H1 (cell line): ENCODE data around the gene CLVS2. TPM values are rescaled to one million over a fixed set of nuclear protein-coding genes. Genes with fewer than 3 reads are reported as not detected.

Source experiments
- EP300 ChIP-seq, 2 experiments: IDR thresholded peaks; 1 replicate in 1 of 2; 2 replicates in 1 of 2; pipeline ENCODE4 v1.6.1; 2011 to 2012; ENCODE audit warnings: low read depth in 2 of 2, low read length in 2 of 2, mild to moderate bottlenecking in 2 of 2, borderline replicate concordance in 1 of 2, inconsistent platforms in 1 of 2, moderate library complexity in 1 of 2
- polyA plus RNA-seq, 7 experiments: library from polyadenylated mRNA; depleted of rRNA in 3 of 7; stranded (reverse) in 5 of 7; unstranded in 2 of 7; fragments of >200 nt in 5 of 7; fragments of 200-250 nt in 2 of 7; gene quantifications; 1 replicate in 5 of 7; 2 replicates in 1 of 7; 4 replicates in 1 of 7; pipeline versions ENCODE4 v1.2.1 to v1.2.3, GENCODE V29; 2011 to 2013; ENCODE audit warnings: missing spikeins in 2 of 7, mixed read lengths in 2 of 7
- total RNA-seq: library from RNA; stranded (reverse); fragmentation: NEBNext Ultra II Directional; extraction: Animal tissue kit (Norgen Biotek cat#: 25700); gene quantifications from 2 replicates; pipeline ENCODE4 v1.2.1, GENCODE V29; 2021
- TF ChIP-seq, protein P1 (sequence below): fragments of 300-600 bp; sonication (generic); IDR thresholded peaks from 2 replicates; pipeline ENCODE4 v1.7.1; 2012; ENCODE audit warnings: low read length, moderate library complexity, mild to moderate bottlenecking, inconsistent platforms; ENCODE audit not compliant: insufficient replicate concordance
- TF ChIP-seq, protein P2 (sequence below): IDR thresholded peaks from 2 replicates; pipeline ENCODE4 v1.6.1; 2011; ENCODE audit warnings: low read depth, mild to moderate bottlenecking, low read length; ENCODE audit not compliant: insufficient read depth

Gene CLVS2
- total and polyA plus RNA-seq, 2 of the 8 experiments (the other 6 are each of a cell fraction or from before 2014, with no cell fraction given), result 0.30 to 0.73 TPM

DNA sequence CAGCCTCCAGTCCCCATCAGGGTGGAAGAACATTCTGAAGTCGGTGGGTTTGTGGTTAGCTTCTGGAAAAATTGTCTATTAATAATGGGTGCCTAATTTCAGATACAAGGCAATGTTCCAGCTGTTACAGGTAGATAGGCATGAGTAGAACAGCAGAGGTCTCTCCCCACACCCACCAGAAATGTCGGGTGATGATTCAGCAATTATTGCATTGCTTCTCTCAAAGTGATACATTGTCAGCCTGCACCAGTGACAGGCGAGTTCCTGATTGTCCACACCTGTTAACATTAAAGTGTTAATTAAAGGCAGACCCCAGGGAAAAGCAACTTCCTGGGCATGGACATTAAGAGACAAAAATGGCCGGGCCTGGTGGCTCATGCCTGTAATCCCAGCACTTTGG, 18.9 kb upstream of the CLVS2 start (continued):
- TF ChIP-seq, protein P1, sequence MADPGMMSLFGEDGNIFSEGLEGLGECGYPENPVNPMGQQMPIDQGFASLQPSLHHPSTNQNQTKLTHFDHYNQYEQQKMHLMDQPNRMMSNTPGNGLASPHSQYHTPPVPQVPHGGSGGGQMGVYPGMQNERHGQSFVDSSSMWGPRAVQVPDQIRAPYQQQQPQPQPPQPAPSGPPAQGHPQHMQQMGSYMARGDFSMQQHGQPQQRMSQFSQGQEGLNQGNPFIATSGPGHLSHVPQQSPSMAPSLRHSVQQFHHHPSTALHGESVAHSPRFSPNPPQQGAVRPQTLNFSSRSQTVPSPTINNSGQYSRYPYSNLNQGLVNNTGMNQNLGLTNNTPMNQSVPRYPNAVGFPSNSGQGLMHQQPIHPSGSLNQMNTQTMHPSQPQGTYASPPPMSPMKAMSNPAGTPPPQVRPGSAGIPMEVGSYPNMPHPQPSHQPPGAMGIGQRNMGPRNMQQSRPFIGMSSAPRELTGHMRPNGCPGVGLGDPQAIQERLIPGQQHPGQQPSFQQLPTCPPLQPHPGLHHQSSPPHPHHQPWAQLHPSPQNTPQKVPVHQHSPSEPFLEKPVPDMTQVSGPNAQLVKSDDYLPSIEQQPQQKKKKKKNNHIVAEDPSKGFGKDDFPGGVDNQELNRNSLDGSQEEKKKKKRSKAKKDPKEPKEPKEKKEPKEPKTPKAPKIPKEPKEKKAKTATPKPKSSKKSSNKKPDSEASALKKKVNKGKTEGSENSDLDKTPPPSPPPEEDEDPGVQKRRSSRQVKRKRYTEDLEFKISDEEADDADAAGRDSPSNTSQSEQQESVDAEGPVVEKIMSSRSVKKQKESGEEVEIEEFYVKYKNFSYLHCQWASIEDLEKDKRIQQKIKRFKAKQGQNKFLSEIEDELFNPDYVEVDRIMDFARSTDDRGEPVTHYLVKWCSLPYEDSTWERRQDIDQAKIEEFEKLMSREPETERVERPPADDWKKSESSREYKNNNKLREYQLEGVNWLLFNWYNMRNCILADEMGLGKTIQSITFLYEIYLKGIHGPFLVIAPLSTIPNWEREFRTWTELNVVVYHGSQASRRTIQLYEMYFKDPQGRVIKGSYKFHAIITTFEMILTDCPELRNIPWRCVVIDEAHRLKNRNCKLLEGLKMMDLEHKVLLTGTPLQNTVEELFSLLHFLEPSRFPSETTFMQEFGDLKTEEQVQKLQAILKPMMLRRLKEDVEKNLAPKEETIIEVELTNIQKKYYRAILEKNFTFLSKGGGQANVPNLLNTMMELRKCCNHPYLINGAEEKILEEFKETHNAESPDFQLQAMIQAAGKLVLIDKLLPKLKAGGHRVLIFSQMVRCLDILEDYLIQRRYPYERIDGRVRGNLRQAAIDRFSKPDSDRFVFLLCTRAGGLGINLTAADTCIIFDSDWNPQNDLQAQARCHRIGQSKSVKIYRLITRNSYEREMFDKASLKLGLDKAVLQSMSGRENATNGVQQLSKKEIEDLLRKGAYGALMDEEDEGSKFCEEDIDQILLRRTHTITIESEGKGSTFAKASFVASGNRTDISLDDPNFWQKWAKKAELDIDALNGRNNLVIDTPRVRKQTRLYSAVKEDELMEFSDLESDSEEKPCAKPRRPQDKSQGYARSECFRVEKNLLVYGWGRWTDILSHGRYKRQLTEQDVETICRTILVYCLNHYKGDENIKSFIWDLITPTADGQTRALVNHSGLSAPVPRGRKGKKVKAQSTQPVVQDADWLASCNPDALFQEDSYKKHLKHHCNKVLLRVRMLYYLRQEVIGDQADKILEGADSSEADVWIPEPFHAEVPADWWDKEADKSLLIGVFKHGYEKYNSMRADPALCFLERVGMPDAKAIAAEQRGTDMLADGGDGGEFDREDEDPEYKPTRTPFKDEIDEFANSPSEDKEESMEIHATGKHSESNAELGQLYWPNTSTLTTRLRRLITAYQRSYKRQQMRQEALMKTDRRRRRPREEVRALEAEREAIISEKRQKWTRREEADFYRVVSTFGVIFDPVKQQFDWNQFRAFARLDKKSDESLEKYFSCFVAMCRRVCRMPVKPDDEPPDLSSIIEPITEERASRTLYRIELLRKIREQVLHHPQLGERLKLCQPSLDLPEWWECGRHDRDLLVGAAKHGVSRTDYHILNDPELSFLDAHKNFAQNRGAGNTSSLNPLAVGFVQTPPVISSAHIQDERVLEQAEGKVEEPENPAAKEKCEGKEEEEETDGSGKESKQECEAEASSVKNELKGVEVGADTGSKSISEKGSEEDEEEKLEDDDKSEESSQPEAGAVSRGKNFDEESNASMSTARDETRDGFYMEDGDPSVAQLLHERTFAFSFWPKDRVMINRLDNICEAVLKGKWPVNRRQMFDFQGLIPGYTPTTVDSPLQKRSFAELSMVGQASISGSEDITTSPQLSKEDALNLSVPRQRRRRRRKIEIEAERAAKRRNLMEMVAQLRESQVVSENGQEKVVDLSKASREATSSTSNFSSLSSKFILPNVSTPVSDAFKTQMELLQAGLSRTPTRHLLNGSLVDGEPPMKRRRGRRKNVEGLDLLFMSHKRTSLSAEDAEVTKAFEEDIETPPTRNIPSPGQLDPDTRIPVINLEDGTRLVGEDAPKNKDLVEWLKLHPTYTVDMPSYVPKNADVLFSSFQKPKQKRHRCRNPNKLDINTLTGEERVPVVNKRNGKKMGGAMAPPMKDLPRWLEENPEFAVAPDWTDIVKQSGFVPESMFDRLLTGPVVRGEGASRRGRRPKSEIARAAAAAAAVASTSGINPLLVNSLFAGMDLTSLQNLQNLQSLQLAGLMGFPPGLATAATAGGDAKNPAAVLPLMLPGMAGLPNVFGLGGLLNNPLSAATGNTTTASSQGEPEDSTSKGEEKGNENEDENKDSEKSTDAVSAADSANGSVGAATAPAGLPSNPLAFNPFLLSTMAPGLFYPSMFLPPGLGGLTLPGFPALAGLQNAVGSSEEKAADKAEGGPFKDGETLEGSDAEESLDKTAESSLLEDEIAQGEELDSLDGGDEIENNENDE, result no peak
- no peak for TF ChIP-seq EP300 (IDR thresholded peaks at IDR 0.05; ENCODE audit: borderline replicate concordance in 1 of 2, low read depth in 2 of 2, low read length in 2 of 2)
- TF ChIP-seq, protein P2, sequence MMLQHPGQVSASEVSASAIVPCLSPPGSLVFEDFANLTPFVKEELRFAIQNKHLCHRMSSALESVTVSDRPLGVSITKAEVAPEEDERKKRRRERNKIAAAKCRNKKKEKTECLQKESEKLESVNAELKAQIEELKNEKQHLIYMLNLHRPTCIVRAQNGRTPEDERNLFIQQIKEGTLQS, result no peak
